AG09319 (cell line): Measurements from ENCODE around the gene PIP4K2A.
"Not testable (repeated sequence)": the region's sequence is repeated elsewhere in the genome, so short reads cannot be mapped to it uniquely, and the experiment has no call there.

Experiments
- DNase-seq: peaks from one replicate; pipeline ENCODE4 v3.0.0-alpha.2; 2010; ENCODE audit warnings: low read depth; ENCODE audit errors: extremely low read depth
- TF ChIP-seq, protein P1 (sequence below): IDR thresholded peaks from 2 replicates; pipeline ENCODE4 v1.5.1; 2011; ENCODE audit warnings: low read depth, mild to moderate bottlenecking, inconsistent platforms, low read length, moderate library complexity

The PIP4K2A gene

DNA sequence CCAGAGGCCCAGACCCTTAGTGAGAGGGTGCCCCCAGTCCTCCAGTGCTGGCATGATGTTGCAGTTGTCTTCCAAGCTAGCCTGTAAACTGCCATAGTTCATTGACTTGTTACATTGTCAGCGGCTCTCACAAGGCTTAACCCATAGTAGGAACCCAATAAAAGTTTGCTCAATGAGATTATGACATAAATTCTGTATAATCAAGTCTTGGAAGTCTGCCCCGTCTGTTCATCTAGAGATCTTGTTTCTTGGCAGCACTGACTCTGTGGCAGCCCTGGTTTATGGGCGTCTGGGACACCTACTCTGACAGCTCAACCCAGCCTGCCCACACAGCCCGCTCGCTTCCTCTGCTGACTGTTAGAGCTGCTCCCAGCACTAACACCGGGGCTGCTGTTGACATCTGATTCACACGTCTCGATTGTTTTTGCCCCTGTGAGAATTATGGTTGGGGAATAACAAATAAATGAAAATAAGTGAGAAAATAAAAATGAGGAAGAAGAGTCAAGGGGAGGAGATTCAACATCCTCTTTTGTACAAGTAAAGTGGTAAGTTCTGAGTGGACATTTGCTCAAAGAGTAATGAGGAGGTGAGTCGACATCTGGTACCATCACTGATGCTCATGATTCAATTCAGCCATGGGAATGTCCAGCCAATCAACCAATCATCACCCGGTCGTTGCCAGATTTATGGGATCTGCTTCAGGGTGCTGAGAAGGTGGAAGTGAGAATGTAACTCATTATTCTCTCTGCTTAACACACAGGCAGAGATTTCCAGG lies 208.3 kb downstream of the PIP4K2A start:
- DNase-seq: no peak

DNA sequence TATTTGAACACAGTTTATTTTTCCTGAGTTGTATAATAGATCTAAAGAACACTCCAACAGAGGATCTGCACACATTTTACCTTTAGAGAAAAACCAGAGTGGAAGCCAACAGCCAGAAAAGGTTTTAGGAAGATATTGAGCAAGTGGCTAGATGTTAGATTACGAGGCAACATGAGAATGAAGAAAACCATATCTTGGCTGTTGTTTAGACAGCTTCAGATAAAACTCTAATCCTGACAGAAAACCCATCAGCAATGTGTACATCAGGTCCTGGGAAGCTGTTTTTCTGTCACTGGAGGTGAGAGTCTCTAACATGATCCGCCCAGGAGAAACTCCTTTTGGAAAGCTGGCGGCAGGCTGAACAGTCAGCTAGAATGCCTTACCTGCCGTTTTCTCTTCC lies 209.6 kb downstream of the PIP4K2A start:
- DNase-seq: no peak
- TF ChIP-seq, protein P1, sequence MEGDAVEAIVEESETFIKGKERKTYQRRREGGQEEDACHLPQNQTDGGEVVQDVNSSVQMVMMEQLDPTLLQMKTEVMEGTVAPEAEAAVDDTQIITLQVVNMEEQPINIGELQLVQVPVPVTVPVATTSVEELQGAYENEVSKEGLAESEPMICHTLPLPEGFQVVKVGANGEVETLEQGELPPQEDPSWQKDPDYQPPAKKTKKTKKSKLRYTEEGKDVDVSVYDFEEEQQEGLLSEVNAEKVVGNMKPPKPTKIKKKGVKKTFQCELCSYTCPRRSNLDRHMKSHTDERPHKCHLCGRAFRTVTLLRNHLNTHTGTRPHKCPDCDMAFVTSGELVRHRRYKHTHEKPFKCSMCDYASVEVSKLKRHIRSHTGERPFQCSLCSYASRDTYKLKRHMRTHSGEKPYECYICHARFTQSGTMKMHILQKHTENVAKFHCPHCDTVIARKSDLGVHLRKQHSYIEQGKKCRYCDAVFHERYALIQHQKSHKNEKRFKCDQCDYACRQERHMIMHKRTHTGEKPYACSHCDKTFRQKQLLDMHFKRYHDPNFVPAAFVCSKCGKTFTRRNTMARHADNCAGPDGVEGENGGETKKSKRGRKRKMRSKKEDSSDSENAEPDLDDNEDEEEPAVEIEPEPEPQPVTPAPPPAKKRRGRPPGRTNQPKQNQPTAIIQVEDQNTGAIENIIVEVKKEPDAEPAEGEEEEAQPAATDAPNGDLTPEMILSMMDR: no peak

More for the DNA sequence above, 208.3 kb downstream of the PIP4K2A start:
- TF ChIP-seq, protein P1: no peak

DNA sequence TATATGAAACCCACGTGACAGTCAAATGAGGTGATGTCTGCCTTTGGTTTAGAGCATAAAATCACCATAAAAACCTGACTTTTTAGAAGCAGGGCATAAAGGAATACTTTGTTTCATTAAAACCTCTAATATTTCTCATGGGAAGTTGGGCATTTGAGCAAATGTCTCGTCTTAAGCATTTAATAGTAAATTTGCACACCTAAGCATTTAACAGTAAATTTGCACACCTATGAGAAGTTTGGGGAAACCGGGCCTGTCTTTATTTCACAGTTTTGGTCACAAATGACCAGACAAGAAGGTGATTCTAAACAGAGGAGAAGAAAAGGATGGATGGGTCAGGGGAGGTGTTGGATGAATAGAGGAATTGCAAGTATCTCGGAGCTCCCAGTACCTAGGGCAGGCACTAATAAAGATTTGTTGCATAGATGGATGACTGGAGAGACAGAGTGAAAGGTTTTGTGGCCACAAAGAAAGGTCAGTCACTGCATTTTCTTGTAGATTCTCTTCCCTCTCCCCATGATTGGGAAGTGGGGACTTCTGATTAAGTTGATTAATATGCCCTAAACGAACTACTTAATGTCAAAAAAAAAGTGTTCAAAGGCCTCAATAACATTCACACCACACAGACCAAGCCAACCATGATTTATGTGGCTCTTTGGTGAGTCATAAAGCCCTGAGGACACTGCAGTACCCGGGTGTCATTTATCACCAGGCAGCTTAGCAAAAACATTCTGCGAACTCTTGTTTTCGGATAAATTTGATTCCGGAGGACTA lies 210.9 kb downstream of the PIP4K2A start:
- TF ChIP-seq, protein P1: no peak
- no peak for DNase-seq

DNA sequence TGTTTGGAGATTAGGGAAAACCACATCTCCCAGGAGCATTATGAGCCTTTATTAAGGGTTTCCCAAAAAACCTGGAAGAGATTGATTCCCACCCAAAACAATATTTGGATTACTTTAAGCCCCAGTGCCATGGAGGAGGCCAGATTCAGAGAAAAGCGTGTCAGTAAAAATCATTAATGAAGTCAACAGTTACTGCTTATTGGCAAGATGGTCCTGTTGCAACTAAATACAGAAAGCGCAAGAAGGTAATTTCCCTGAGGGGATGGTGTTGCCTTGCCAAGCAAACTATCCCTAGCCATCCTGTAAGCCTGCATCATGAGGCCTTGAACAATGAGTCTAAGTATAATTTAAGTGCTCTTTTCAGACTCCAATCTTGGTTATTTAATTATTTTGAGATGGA lies 212.5 kb downstream of the PIP4K2A start:
- DNase-seq: no peak
- TF ChIP-seq, protein P1: no peak

DNA sequence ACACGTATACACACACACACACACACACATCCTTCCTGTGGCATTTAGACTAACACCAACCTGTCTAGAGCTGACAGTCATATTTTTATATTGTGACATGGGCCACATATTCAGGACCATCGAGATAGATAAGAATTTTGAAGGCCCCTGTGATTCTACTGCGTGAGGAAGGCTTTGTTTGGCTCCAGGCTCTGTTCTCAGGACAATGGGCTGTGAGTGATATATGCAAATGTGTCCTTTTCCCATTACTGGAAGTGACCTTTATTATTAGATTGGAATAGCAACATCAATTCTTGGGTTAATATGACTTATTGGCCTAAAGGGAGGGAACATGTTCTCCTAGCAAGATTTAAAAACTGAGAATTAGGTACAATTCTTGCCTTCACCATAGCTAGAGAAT lies 213.0 kb downstream of the PIP4K2A start:
- no peak for DNase-seq
- TF ChIP-seq, protein P1: no peak

DNA sequence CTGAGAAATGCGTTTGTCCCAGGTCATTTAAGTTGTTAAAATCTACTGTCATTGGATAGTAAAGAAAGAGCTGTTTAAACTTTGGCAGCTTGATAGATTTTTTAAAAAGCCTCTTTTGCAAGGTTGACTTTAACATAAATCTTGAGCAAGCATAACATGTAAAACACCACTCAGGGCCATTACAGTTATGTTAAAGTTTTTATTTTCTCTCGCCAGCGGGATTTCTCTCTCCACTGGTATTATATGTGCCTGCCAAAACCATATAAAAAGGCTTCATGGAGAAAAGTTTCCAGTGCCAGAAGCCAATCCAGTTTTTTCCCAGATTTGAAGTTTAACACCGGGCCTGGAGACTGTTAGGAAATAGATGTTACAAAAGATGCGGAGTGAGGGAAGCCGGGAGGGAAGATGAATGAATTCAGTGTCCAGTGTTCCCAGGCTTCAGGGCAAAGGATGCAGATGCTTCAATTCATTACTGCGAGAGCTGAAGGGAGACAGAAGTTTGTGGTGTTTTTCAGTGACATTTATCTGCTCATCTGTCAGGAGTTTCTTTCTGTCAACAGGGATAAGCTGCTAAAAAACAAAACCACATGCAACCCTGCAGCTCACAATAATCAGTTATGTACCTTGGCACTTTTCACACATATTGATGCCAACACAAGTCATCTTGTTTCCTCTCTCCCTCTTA lies 213.6 kb downstream of the PIP4K2A start:
- TF ChIP-seq, protein P1: no peak

DNA sequence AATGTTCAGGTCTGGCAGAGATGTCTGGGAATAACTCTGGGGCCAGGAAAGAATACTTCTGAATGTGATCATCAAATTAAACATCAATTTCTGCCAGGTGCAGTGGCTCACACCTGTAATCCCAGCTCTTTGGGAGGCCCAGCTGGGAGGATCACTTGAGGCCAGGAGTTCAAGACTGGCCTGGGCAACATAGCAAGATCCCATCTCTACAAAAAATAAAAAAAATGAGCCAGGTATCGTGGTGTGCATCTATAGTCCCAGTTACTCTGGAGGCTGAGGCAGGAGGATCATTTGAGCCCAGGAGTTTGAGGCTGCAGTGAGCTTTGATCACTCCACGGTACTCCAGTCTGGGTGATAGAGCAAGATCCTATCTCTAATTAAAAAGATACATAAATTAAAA lies 214.4 kb downstream of the PIP4K2A start:
- not testable (repeated sequence) for DNase-seq

More for the DNA sequence above, 213.6 kb downstream of the PIP4K2A start:
- no peak for DNase-seq
